IMR-90 (cell line): ENCODE data around the gene NKTR. TPM values are rescaled to one million over a fixed set of nuclear protein-coding genes. Genes with fewer than 3 reads are reported as not detected.

Experiments used
- FOS ChIP-seq: fragments of 150-350 bp; IDR thresholded peaks from 2 replicates; pipeline ENCODE4 v1.6.1; 2016; ENCODE audit warnings: low read depth, low read length
- polyA plus RNA-seq, 3 experiments: library from polyadenylated mRNA; depleted of rRNA; stranded (reverse); fragments of >200 nt; gene quantifications; 2 replicates each; pipeline ENCODE4 v1.2.3, GENCODE V29; 2012; ENCODE audit warnings: low replicate concordance in 1 of 3
- total RNA-seq: library from RNA; depleted of rRNA; stranded (reverse); fragments of >200 nt; gene quantifications from 2 replicates; pipeline ENCODE4 v1.2.3, GENCODE V29; 2012
- TF ChIP-seq, protein P1 (sequence below): fragments of 150-350 bp; IDR thresholded peaks from 2 replicates; pipeline ENCODE4 v1.6.1; 2016; ENCODE audit warnings: low read depth, mild to moderate bottlenecking, low read length, moderate library complexity, borderline replicate concordance

Gene NKTR
- total and polyA plus RNA-seq, 2 of the 4 experiments (the other 2 are of a cell fraction) = 24.0 to 30.7 TPM

DNA sequence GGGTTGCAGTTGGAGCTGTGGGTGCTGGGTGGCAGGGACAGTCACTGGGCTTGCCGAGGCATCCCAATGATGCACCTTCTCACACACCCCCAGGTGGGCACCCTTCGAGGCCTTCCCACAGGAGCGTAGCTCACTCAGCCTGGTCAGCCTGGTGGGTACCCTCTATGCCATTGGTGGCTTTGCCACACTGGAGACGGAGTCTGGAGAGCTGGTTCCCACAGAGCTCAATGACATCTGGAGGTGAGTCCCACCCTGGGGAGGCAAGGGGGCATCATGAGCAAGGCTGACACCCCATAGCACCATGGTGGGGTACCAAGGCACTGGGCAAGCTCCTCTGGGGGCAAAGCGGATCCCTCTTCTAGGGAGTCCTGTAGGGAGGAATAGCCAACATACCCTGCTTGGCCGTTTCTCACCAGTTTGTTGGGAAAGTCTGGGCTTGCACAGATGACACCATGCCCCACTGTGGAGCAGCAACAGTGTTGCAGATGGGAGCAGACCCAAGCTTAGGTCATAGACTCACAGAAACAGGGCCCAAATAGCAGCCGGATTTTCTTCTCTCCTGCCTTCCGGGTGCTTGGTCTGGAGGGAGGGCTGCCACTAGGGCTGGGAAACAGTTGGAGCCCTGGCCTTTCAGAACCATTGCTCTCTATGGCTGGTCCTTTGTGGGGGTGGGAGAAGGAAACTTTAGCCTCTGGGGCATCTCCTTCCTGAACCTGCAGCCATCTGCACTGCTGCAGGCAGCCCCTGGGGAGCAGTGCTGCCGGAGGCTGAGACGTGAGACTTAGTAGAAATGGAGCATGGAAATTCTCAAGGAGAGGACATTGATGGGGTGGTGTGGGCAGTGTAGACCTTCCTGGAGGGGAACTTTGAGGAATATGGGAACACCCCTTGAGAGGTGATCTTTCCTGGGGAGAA lies 90.5 kb downstream of the NKTR start (continued):
- TF ChIP-seq, protein P1, sequence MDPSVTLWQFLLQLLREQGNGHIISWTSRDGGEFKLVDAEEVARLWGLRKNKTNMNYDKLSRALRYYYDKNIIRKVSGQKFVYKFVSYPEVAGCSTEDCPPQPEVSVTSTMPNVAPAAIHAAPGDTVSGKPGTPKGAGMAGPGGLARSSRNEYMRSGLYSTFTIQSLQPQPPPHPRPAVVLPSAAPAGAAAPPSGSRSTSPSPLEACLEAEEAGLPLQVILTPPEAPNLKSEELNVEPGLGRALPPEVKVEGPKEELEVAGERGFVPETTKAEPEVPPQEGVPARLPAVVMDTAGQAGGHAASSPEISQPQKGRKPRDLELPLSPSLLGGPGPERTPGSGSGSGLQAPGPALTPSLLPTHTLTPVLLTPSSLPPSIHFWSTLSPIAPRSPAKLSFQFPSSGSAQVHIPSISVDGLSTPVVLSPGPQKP = no peak
- TF ChIP-seq FOS = no peak
